CD4-positive, alpha-beta T cell treated with Interleukin-17A for 4 hours (primary cell): ENCODE measurements around the gene CLDN4.

Experiments used
- DNase-seq: peaks from one replicate; pipeline ENCODE4 v3.0.0-alpha.2; 2020; ENCODE audit warnings: mixed read lengths

Gene CLDN4

DNA sequence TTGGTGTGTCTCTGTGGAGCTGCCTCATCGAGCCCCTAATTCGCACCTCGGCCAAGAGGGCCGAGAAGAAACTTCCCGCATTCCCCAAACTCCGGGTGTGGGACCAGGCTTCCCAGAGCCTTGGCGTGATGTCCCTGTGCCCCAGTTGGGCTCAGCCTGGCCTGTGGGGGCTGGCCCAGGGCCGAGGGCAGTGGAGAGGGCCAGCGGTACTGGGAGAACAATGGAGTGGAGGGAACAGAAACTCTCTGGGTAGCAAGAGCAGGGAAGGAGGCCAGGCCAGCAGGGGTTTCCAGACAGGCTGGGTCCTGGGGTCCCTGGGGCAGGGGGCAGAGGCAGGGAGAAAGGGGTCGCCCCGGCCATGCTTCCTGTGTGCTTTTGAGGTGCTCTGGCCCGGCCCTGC is 46.2 kb downstream of the CLDN4 start:
- no peak for DNase-seq

DNA sequence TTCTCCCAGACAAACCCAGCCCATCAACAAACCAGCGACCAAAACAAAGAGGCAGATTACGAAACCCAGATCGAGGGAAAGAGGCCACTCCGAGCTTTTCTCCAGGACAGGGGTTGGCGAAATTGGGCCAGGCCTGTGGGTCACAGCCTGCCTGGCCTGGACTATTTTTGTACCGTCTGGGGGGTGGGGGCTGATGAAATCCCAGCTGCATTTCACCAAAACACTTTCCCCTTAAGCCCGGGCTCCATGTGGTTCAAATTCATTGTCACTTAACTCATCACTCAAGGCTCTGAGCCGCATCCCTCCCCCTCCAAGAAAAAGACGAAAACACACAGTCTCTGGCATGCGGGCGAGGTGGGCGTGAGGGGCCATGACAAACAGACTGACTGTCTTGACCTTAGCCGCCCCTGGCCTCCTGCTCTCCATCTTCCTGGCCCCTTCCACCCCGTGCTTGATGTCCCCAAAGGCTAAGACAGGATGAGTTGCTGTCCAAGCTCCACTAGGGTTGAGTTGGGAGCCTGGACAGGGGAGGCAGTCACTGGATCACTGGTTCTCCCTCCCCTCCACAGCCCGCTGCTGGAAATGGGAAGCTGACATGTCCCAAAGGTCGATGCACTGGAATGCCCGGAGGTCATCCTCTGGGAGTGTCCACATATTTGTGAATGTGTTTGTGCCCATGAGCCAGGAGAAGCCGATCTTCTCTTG is 49.3 kb downstream of the CLDN4 start:
- DNase-seq, result no peak

DNA sequence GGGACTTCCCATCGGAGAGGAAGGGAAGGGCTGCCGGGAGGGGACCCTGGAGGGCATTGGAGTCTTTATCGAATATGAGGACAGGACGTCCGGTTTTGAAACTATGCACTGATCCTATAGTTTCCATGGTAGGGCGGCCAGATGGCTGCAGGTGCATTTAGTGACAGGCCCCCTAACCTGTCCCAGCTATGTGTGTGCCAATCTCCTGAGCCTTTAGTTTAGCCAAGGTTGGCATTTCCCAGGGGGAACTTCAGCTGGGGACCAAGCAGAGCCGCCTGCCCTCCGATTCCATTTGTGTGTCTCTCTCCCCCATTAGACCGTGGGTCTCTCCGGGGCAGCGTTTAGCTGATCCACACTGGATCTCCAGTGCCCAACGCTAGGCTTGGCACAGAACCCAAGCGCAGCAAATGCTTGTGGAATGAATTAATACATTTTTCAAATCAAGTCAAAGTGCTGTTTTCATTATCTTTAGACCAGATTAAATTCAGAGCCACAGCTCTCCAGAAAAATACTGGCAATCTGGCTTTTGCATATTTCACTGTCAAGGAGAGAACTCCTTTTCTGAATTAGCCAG is 50.0 kb downstream of the CLDN4 start:
- DNase-seq, result no peak

DNA sequence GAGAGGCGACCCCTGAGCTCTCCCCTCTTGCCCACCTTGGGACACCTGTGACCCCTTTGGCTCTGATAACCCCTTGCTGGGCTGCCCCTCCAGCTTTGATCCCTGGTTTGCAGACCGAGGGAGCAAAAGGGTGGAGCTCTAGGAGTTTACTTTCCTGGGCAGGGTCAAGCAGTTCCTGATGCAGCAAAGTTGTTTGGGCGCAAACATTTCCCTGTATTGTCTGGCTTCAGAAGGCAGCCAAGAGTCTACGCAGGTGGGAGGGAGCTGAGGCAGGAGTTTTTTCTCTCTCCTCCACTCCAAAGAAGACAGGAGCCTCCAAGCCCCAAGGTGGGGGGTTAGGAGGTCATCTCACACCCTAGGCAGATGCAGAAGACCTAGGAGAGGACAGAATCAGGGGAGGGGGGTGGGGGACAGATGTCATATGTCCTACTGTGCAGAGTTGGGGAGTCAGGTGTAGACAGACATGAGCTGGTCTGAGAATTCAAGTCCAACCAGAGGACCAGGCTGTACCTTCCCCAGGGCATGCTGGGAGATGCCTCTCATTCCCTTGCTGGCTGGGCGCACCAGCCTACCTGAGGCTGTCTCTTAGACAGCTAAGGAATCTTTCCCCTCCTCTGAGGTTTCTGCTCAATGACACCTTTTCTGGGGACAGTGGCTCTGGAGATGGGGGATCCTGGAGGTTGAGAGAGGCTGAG is 50.7 kb downstream of the CLDN4 start:
- no peak for DNase-seq

DNA sequence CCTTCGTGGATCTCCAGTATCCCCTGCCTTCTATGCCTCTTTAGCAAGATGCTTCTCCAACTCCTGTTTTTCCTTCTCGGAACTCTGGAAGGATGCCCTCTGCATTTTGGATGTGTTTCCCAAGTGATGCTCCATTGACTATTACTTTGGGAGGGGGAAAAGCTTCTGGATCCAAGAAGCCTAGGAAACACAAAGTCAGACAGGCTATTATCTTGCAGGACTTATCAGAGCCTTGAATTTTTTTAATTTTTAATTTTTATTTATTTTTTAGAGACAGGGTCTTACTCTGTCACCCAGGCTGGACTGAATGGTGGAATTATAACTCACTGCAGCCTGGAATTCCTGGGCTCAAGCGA is 51.2 kb downstream of the CLDN4 start:
- DNase-seq, result no peak
